ENCODE data around the gene ATG2B. TPM values are rescaled to one million over a fixed set of nuclear protein-coding genes. Genes with fewer than 3 reads are reported as not detected.

The ATG2B gene, protein sequence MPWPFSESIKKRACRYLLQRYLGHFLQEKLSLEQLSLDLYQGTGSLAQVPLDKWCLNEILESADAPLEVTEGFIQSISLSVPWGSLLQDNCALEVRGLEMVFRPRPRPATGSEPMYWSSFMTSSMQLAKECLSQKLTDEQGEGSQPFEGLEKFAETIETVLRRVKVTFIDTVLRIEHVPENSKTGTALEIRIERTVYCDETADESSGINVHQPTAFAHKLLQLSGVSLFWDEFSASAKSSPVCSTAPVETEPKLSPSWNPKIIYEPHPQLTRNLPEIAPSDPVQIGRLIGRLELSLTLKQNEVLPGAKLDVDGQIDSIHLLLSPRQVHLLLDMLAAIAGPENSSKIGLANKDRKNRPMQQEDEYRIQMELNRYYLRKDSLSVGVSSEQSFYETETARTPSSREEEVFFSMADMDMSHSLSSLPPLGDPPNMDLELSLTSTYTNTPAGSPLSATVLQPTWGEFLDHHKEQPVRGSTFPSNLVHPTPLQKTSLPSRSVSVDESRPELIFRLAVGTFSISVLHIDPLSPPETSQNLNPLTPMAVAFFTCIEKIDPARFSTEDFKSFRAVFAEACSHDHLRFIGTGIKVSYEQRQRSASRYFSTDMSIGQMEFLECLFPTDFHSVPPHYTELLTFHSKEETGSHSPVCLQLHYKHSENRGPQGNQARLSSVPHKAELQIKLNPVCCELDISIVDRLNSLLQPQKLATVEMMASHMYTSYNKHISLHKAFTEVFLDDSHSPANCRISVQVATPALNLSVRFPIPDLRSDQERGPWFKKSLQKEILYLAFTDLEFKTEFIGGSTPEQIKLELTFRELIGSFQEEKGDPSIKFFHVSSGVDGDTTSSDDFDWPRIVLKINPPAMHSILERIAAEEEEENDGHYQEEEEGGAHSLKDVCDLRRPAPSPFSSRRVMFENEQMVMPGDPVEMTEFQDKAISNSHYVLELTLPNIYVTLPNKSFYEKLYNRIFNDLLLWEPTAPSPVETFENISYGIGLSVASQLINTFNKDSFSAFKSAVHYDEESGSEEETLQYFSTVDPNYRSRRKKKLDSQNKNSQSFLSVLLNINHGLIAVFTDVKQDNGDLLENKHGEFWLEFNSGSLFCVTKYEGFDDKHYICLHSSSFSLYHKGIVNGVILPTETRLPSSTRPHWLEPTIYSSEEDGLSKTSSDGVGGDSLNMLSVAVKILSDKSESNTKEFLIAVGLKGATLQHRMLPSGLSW (N-terminal part only)
- 20.9 and 34.8 TPM in 2 replicates for total RNA-seq

GRCh38 chr14:96362965-96363750 lies at the start of gene ATG2B, which contains the start of gene GSKIP:
Gene ATG2B, minus strand, starts transcription at chr14:96363341. Its CDS starts 365 bp downstream, at chr14:96362976.
Gene GSKIP, plus strand, starts transcription at chr14:96363526. Its CDS starts 18,722 bp downstream, at chr14:96382248.

GRCh38 chr14:96255501-96256366 lies 107.4 kb downstream of the ATG2B start, which contains the start of gene BDKRB1:
Gene BDKRB1, plus strand, starts transcription at chr14:96256210. Its CDS starts 7,473 bp downstream, at chr14:96263683.

Small RNA genes within 50 kb of the gene (small RNA-seq; reads per million reads assigned to genes)
- 1.3 reads per million, percentile 69 among the genes with 10 or more reads in this experiment for gene RNU2-33P

Other genes with a start within 250 kb of the ATG2B start
- gene BDKRB2, start 158.5 kb downstream of the ATG2B start, total RNA-seq, result 50.8 and 77.9 TPM in 2 replicates
- gene BDKRB1, start 107.1 kb downstream of the ATG2B start, total RNA-seq, result 4.8 and 6.1 TPM in 2 replicates
- 21.3 and 24.6 TPM in 2 replicates for gene GSKIP, start 185 bp upstream of the ATG2B start, total RNA-seq
- 2.3 and 4.0 TPM in 2 replicates for gene AK7, start 28.8 kb upstream of the ATG2B start, total RNA-seq
- gene PAPOLA, start 139.0 kb upstream of the ATG2B start, total RNA-seq, result 80.5 and 106 TPM in 2 replicates

Measured in subcutaneous preadipocyte (primary cell).